Esophagus squamous epithelium (tissue), 5 donors: ENCODE data around the gene DNAH14. TPM values are rescaled to one million over a fixed set of nuclear protein-coding genes. Genes with fewer than 3 reads are reported as not detected.
"Not testable (repeated sequence)": the region's sequence is repeated elsewhere in the genome, so short reads cannot be mapped to it uniquely, and the experiment has no call there.

ENCODE experiments used
- DNase-seq: peaks from one replicate; lab custom pipeline; 2025; lab: John Stamatoyannopoulos, UW
- H3K27ac ChIP-seq, 4 donors: fragments of 200-600 bp; sonication (generic); one replicate each; pipeline ENCODE4 v1.5.1; 2016 to 2019; ENCODE audit warnings: mild to moderate bottlenecking in 1 of 4
- H3K27me3 ChIP-seq, 4 donors: fragments of 200-600 bp; sonication (generic); 1 replicate in 3 of 4; 2 replicates in 1 of 4; pipeline versions ENCODE4 v1.5.1 to v1.6.0; 2017 to 2021; ENCODE audit warnings: antibody characterized with exemption in 1 of 4
- H3K36me3 ChIP-seq, 3 donors: fragments of 200-600 bp; sonication (generic); one replicate each; pipeline ENCODE4 v1.5.1; 2016 to 2019
- H3K4me1 ChIP-seq, 3 donors: fragments of 200-600 bp; sonication (generic); one replicate each; pipeline ENCODE4 v1.5.1; 2017 to 2019
- H3K4me3 ChIP-seq, 4 donors: fragments of 200-600 bp; sonication (generic); 1 replicate in 3 of 4; 2 replicates in 1 of 4; pipeline ENCODE4 v1.5.1; 2016 to 2019; ENCODE audit warnings: mild to moderate bottlenecking in 2 of 4, moderate library complexity in 1 of 4
- H3K9me3 ChIP-seq, 3 donors: fragments of 200-600 bp; sonication (generic); one replicate each; pipeline ENCODE4 v1.5.1; 2016 to 2019
- POLR2A ChIP-seq, 4 donors: fragments of 450-650 bp; IDR thresholded peaks; one replicate each; pipeline ENCODE4 v1.6.1; 2017; ENCODE audit warnings: antibody characterized with exemption in 4 of 4, mild to moderate bottlenecking in 4 of 4, moderate library complexity in 3 of 4
- WGBS, 2 donors: methylation state at CpG; one replicate each; pipeline ENCODE4 v1.1.5; 2018; 5-methylcytosine and 5-hydroxymethylcytosine counted together
- intact Hi-C: fragments of 100-400 bp; cut with DNase I; formaldehyde crosslinking; loops from one replicate; pipeline ENCODE4 v1.15.0; 2022
- total RNA-seq, 4 donors: library from RNA; depleted of rRNA; stranded (reverse); fragments of >200 nt; gene quantifications; one replicate each; pipeline ENCODE4 v1.1.0, GENCODE V29; 2016
- TF ChIP-seq, protein P1 (sequence below), 6 experiments: fragments of 450-650 bp in 4 of 6; fragments of 200-600 bp in 2 of 6; sonication (generic) in 2 of 6; IDR thresholded peaks; one replicate each; pipeline ENCODE4 v1.5.1; 2016 to 2019; ENCODE audit warnings: antibody characterized with exemption in 6 of 6, mild to moderate bottlenecking in 4 of 6, moderate library complexity in 4 of 6
- donor health status: DM: yes; HTN: yes; CAD: no.

DNAH14 gene
- total RNA-seq, 4 donors from 2014 or later, result 2.0 to 11.4 (median 7.3) TPM

GRCh38 chr1:225158291-225158690 lies 228.8 kb downstream of the DNAH14 start:
- DNase-seq, result no peak
- TF ChIP-seq POLR2A (IDR thresholded peaks at IDR 0.05), result no peak
- TF ChIP-seq, protein P1, sequence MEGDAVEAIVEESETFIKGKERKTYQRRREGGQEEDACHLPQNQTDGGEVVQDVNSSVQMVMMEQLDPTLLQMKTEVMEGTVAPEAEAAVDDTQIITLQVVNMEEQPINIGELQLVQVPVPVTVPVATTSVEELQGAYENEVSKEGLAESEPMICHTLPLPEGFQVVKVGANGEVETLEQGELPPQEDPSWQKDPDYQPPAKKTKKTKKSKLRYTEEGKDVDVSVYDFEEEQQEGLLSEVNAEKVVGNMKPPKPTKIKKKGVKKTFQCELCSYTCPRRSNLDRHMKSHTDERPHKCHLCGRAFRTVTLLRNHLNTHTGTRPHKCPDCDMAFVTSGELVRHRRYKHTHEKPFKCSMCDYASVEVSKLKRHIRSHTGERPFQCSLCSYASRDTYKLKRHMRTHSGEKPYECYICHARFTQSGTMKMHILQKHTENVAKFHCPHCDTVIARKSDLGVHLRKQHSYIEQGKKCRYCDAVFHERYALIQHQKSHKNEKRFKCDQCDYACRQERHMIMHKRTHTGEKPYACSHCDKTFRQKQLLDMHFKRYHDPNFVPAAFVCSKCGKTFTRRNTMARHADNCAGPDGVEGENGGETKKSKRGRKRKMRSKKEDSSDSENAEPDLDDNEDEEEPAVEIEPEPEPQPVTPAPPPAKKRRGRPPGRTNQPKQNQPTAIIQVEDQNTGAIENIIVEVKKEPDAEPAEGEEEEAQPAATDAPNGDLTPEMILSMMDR (IDR thresholded peaks at IDR 0.05), result no peak
- no peaks in the 10 kb centered on the region for H3K4me1 ChIP-seq
- H3K27me3 ChIP-seq, result no peaks in the 10 kb centered on the region
- no peak overlapping the region for H3K4me3 ChIP-seq
- H3K9me3 ChIP-seq, result no peaks in the 10 kb centered on the region
- 96 to 100% methylated on average over 4 of the region's 4 CpGs for WGBS, 2 donors
- H3K27ac ChIP-seq, result no peak overlapping the region
- H3K36me3 ChIP-seq, result no peaks in the 10 kb centered on the region
- intact Hi-C loops, result no loop called here

GRCh38 chr1:225159793-225160192 lies 230.3 kb downstream of the DNAH14 start:
- WGBS, 2 donors, result 21% methylated on average over 1 of the region's 1 CpG
- Histone ChIP-seq H3K27ac (no peak overlapping the region), H3K4me3 (no peak overlapping the region), H3K36me3 (no peaks in the 10 kb centered on the region), H3K27me3 (no peaks in the 10 kb centered on the region), H3K9me3 (no peaks in the 10 kb centered on the region), H3K4me1 (no peaks in the 10 kb centered on the region)
- intact Hi-C loops, result no loop called here
- no peak for DNase-seq
- TF ChIP-seq POLR2A (IDR thresholded peaks at IDR 0.05), result no peak
- TF ChIP-seq, protein P1 (IDR thresholded peaks at IDR 0.05), result no peak

DNA sequence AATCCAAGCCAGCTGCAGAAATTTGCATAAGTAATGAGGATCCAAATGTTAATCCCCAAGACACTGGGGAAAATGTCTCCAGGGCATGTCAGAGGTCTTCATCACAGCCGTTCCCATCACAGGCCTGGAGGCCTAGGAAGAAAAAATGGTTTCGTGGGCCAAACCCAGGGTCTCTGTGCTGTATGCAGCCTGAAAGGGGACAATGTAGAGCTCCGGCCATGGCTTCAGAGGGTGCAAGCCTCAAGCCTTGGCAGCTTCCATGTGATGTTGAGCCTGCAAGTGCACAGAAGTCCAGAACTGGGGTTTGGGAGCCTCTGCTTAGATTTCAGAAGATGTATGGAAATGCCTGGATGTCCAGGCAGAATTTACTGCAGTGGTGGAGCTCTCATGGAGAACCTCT lies 247.9 kb downstream of the DNAH14 start:
- H3K9me3 ChIP-seq, result peaks cover 0 to 18% (median 0%) of the 10 kb centered on the region in 3 donors
- H3K36me3 ChIP-seq, H3K27ac ChIP-seq, H3K4me1 ChIP-seq, H3K4me3 ChIP-seq, DNase-seq, intact Hi-C loops, H3K27me3 ChIP-seq: not testable (repeated sequence)
- 75 to 79% methylated on average over 3 of the region's 3 CpGs for WGBS, 2 donors

DNA sequence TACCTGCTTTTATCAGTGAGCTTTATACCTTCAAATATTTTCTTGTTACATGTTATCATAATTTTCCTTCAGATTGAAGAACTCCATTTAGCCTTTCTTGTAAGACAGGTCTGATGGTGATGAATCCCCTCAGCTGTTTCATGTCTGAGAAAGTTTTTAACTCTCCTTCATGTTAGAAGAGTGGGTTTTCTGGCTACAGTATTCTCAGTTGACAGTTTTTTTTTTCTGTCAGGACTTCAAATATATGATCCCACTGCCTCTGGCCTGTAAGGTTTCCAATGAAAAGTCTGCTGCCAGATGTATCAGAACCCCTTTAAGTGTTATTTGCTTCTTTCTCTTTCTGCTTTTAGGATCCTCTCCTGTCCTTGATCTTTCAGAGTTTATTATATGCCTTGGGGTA lies 250.2 kb downstream of the DNAH14 start:
- Histone ChIP-seq H3K27me3 (no peaks in the 10 kb centered on the region), H3K27ac (no peak overlapping the region), H3K4me1 (no peaks in the 10 kb centered on the region), H3K9me3 (peaks cover 0 to 18% (median 0%) of the 10 kb centered on the region in 3 donors), H3K4me3 (no peak overlapping the region), H3K36me3 (no peaks in the 10 kb centered on the region)
- intact Hi-C loops, result no loop called here
- DNase-seq, result no peak
- no peak for TF ChIP-seq POLR2A (IDR thresholded peaks at IDR 0.05)
- TF ChIP-seq, protein P1 (IDR thresholded peaks at IDR 0.05), result no peak

DNA sequence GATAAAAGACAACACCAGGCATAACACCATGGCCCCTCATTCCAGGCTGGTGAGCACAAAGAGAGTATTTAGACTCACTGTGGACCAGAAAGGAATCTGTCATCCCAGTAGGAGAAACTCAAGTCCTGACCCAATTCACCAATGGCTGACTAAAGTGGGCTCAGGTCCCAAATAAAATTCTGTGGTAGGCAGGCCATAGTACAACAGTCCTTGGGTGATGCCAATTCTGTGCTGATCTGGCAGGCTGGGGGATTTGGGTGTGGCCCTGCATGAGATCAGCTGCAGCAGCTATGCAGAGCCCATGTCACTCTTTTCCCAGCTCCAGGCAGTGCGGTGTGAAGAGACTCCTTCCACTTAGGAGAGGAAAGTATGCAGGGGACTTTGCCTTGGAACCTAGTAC lies 253.2 kb downstream of the DNAH14 start:
- H3K27ac ChIP-seq, result no peak overlapping the region
- H3K27me3 ChIP-seq, result no peaks in the 10 kb centered on the region
- TF ChIP-seq, protein P1 (IDR thresholded peaks at IDR 0.05), result no peak
- TF ChIP-seq POLR2A (IDR thresholded peaks at IDR 0.05), result no peak
- no peaks in the 10 kb centered on the region for H3K36me3 ChIP-seq
- no peak overlapping the region for H3K4me3 ChIP-seq
- H3K9me3 ChIP-seq, result peaks cover 0 to 13% (median 0%) of the 10 kb centered on the region in 3 donors
- intact Hi-C loops, result no loop called here
- DNase-seq, result no peak
- WGBS, 2 donors, result 71% methylated on average over 1 of the region's 1 CpG; no CpG with 5 or more reads in 1 of the 2 donors
- no peaks in the 10 kb centered on the region for H3K4me1 ChIP-seq

- no peak for DNase-seq
- Histone ChIP-seq H3K4me3 (no peak overlapping the region), H3K27ac (no peak overlapping the region), H3K9me3 (peaks cover 0 to 20% (median 18%) of the 10 kb centered on the region in 3 donors), H3K4me1 (no peaks in the 10 kb centered on the region), H3K36me3 (no peaks in the 10 kb centered on the region), H3K27me3 (no peaks in the 10 kb centered on the region)
- TF ChIP-seq, protein P1 (IDR thresholded peaks at IDR 0.05), result no peak
- TF ChIP-seq POLR2A (IDR thresholded peaks at IDR 0.05), result no peak
- intact Hi-C loops, result no loop called here
Observed at GRCh38 chr1:225191199-225191753, 261.8 kb downstream of the DNAH14 start.
